HK-2 (cell line): Measurements from ENCODE around the gene SLAMF1.
"Not testable (repeated sequence)": the region's sequence is repeated elsewhere in the genome, so short reads cannot be mapped to it uniquely, and the experiment has no call there.

Experiments used
- DNase-seq: peaks from one replicate; pipeline ENCODE4 v3.0.0-alpha.2; 2018; ENCODE audit not compliant: unreplicated experiment

Gene SLAMF1

GRCh38 chr1:160665330-160666078 is 18.7 kb upstream of the SLAMF1 start:
- no peak for DNase-seq

GRCh38 chr1:160664573-160665051 is 17.8 kb upstream of the SLAMF1 start:
- no peak for DNase-seq

- no peak for DNase-seq
Observed at GRCh38 chr1:160662910-160663309, 16.1 kb upstream of the SLAMF1 start.

DNA sequence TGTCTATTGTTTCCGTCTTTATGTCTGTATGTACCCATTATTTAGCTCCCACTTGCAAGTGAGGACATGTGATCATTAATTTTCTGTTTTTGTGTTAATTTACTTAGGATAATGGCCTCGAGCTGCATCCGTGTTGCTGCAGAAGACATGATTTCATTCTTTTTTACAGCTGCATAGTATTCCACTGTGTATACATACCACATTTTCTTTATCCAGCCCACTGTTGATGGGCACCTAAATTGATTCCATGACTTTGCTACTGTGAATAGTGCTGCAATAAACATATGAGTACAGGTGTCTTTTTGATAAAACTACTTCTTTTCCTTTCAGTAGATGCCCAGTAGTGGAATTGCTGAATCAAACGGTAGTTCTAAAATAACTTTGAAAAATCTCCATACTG is 12.7 kb upstream of the SLAMF1 start:
- no peak for DNase-seq

DNA sequence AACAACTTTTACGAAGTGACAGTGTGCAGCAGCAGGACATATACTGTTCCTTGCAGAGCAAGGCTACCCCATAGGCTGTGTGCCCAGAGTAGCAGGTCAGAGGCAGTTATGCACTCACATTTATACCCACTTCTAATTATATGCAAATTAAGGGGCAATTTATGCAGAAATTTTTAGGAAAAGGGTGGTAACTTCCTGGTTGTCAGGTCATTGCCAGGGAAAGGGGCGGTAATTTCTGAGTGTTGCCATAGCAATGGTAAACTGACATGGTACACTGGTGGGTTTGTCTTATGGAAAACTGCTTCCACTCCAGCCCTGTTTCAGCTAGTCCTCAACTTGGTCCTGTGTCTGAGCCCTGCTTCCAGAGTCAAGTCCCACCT is 12.0 kb upstream of the SLAMF1 start:
- DNase-seq = no peak

DNA sequence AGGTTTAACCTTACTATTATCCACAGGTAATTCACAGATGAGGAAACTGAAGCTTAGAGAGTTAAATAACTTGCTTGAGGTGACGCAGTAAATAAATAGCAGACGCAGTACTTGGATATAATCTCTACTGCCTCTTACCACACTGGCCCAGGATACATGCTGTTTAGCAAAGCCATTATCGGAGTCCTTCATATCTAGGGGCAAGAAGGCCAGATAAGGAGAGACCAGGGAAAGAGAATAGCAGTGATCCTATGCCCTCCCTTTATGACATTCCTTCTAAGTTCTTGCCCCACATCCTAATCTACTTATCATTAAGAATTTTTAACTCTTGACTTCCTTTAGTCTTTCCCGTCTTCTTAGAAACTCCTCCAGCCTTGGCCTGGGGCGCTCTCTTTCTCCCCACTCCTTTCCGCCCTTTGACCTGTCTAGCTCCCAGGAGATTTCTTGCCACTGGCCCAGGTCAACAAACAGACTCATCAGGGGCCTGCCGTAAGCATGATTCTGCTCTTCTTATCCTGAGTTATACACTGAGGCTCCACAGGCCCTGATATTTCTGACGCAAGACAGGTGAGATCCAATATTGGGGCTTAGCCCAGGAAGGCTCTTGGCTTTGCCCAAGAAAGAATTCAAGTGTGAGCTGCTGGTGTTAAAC is 11.4 kb upstream of the SLAMF1 start:
- no peak for DNase-seq

DNA sequence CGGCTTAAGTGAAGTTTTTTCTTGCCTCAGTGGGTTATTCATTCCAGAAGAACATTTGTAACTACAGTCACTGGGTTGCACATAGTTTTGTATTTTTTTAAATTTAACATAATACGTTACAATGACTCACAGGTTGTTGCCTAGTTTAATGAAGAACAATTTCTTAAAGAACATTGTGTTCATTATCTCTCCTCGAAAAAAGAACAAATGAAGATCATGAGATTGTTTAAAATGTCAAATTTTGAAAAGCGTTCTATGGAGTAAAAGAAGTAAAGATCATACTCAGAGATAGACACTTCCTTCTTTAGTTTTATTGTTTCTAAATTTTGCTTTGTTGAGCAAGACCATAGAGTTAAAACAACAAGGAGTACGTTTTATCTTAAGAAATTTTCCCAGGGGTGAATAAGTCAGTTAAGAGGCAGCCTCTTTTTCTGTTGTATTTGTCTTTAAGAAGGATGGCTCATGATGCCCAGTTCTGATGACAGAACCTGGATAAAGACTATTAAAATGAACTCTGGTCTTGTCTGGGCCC is 10.5 kb upstream of the SLAMF1 start:
- no peak for DNase-seq

GRCh38 chr1:160656737-160657136 is 9.9 kb upstream of the SLAMF1 start:
- no peak for DNase-seq

- no peak for DNase-seq
Observed at GRCh38 chr1:160653620-160654016, 6.8 kb upstream of the SLAMF1 start.

- no peak for DNase-seq
Observed at GRCh38 chr1:160652924-160653619, 6.2 kb upstream of the SLAMF1 start.

- DNase-seq = not testable (repeated sequence)
Observed at GRCh38 chr1:160652065-160652641, 5.3 kb upstream of the SLAMF1 start.

GRCh38 chr1:160651433-160652064 is 4.7 kb upstream of the SLAMF1 start:
- no peak for DNase-seq

- no peak for DNase-seq
Observed at GRCh38 chr1:160647329-160647720, 481 bp upstream of the SLAMF1 start.

DNA sequence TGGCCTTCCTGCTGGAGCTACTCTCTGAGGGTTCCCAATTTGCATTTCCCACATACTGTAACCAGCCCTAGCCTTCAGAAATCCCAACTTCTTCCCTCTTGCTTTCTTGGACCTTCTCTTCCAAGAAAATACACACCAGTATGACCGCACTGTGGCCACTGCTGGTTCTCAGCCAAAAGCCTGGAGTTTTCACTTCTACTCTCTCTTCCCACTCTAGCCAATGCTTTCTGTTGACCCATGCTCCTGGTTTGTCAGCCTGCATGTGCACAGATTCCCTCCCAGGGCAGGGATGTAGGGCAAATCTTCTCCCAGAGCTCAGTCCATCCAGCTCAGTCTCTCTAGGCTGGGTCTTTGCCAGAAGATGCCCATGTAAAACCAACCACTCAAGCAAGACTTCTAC is 664 bp downstream of the SLAMF1 start:
- no peak for DNase-seq

DNA sequence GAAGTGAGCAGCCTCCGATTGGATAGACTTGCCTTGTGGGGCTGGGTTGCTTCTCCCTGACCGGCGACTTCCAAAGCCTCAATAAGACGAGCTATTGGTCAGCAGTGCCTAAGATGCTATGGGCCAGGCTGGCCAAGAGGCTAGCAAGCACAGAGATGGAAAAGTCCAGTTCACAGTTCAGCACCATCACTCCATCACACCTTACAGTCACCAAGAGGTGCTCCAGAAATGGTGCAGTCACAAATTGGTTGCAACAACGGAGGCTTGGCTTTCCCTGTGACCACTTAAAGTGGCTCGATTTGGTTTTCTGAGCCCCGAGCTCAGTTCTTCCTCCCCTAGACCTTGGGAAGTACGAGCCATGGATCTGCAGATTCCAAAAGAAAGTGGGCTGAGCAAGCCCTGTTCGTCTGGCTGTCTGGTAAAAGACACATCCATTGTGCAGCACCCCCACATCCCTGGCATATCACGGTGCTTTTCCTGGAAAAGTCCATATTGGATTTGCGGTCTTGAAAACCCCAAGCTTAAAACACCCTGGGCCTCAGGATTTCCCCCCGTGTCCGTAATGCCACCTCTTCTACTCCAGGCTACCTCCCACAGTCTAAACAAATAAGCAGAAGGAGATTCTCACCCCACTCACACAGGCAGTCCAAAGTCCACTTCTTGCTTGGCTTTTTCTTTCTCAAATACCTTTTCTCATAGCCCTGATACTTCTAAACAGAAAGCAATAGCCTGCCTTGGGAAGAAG is 1.3 kb downstream of the SLAMF1 start:
- DNase-seq = no peak

DNA sequence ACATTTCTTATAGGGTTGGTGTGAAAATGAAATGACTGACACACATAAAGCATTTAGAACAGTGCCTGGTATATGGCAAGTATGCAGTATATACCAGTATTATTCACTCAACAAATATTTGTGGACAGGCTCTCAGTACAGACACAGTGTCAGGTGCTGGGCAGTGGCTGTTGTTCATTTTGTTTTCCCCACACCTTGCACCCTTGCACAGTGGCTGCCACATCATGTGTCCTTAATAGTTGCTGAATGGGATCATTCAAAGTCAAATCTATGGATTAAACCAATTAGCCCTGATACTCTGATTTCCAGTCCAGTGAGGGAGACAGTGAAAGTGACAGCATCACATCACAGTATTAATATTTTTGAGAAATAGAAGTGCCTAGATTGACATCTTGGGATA is 2.4 kb downstream of the SLAMF1 start:
- no peak for DNase-seq

- no peak for DNase-seq
Observed at GRCh38 chr1:160643138-160643537, 3.7 kb downstream of the SLAMF1 start.

DNA sequence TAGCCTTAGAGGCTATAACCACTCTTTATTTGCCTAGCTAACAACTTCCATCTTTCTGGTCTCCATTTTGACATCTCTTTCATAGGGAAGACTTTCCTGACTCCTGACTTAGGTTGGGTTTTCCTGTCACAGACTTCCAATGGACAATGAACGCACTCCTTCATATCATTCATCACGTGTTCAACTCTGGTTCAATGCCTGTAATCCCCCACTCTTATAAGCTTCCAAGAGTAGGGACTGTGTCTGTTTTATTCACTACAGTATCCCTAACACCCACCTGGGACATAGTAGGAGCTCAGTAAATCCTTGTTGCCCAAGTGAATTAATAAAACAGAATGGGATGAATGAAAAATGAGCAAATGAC is 4.6 kb downstream of the SLAMF1 start:
- no peak for DNase-seq

DNA sequence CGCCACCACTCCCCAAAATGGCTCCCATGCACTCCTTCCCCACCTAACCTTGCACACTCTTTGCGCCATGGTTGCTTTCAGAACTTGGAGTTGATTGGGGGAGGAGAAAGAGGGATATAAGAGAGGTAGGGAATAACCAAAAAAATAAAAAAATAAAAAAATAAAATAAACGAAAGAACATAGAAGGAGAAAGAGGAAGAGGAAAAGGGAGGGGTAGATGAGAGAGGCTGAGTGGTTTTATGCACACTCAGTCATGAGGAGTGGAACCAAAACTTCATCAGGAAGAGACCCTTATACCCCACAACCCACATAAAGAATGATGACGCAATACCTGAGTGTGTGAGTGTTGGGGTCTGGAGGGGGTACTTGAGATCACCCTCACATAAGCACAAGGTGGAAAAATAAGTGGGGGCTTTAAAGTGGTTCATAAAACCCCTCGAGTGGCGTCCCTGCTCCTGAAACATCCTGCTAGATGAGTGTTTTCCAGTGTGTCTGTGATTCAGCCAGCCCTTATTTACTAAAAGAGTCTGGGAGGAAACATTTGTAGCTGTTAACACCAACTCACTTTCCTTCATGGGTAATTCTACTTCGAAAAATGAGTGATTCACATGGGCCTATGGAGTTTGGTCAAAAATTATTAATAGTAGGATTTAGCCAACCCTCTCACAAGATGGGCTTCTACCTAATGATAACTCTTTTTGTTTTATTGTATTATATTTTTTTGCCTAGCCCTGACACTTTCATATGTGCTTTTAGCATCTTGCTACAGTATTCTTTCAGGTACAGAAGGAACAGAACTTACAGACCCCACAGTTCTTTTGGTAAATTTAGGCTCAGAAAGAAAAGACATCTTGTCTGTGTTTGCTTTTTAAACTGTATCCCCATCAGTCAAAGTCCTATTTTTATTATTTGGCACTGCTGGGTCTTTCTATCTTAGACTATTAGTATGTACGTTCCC is 5.2 kb downstream of the SLAMF1 start:
- DNase-seq = no peak
